Measurements from ENCODE around the gene TGFBR3.

The TGFBR3 gene

GRCh38 chr1:91803847-91804545 lies 82.0 kb downstream of the TGFBR3 start:
- Histone ChIP-seq H3K4me1 (ENCODE audit: insufficient read depth, low read length) (peaks cover 6% of the 10 kb centered on the region; the same call in 1 of the 2 replicates), H3K27ac (ENCODE audit: low read length) (no peak overlapping the region), H3K27me3 (ENCODE audit: insufficient read depth, low read length) (no peaks in the 10 kb centered on the region), H3K9me3 (ENCODE audit: insufficient read depth, low read depth, low read length) (no peaks in the 10 kb centered on the region), H3K9ac (ENCODE audit: low read depth, low read length) (no peak overlapping the region), H3K4me3 (ENCODE audit: low read length) (no peak overlapping the region), H3K36me3 (ENCODE audit: insufficient read depth, low read depth, low read length) (no peaks in the 10 kb centered on the region)

GRCh38 chr1:91803123-91803522 lies 82.8 kb downstream of the TGFBR3 start:
- Histone ChIP-seq H3K27ac (ENCODE audit: low read length) (no peak overlapping the region), H3K27me3 (ENCODE audit: insufficient read depth, low read length) (no peaks in the 10 kb centered on the region), H3K4me3 (ENCODE audit: low read length) (no peak overlapping the region), H3K36me3 (ENCODE audit: insufficient read depth, low read depth, low read length) (no peaks in the 10 kb centered on the region), H3K9me3 (ENCODE audit: insufficient read depth, low read depth, low read length) (no peaks in the 10 kb centered on the region), H3K9ac (ENCODE audit: low read depth, low read length) (no peak overlapping the region), H3K4me1 (ENCODE audit: insufficient read depth, low read length) (peaks cover 6% of the 10 kb centered on the region; the same call in 1 of the 2 replicates)

- no peak overlapping the region for H3K9ac ChIP-seq (ENCODE audit: low read depth, low read length)
- H3K36me3 ChIP-seq (ENCODE audit: insufficient read depth, low read depth, low read length): no peaks in the 10 kb centered on the region
- H3K4me3 ChIP-seq (ENCODE audit: low read length): no peak overlapping the region
These were observed 84.3 kb downstream of the TGFBR3 start for GRCh38 chr1:91801496-91802115.

GRCh38 chr1:91799863-91800262 lies 86.1 kb downstream of the TGFBR3 start:
- Histone ChIP-seq H3K27me3 (ENCODE audit: insufficient read depth, low read length) (no peaks in the 10 kb centered on the region), H3K9me3 (ENCODE audit: insufficient read depth, low read depth, low read length) (no peaks in the 10 kb centered on the region)

More at GRCh38 chr1:91801496-91802115, 84.3 kb downstream of the TGFBR3 start:
- Histone ChIP-seq H3K9me3 (ENCODE audit: insufficient read depth, low read depth, low read length) (no peaks in the 10 kb centered on the region), H3K27me3 (ENCODE audit: insufficient read depth, low read length) (no peaks in the 10 kb centered on the region), H3K27ac (ENCODE audit: low read length) (no peak overlapping the region), H3K4me1 (ENCODE audit: insufficient read depth, low read length) (no peaks in the 10 kb centered on the region)

GRCh38 chr1:91799159-91799558 lies 86.8 kb downstream of the TGFBR3 start:
- Histone ChIP-seq H3K36me3 (ENCODE audit: insufficient read depth, low read depth, low read length) (no peaks in the 10 kb centered on the region), H3K9ac (ENCODE audit: low read depth, low read length) (no peak overlapping the region), H3K27me3 (ENCODE audit: insufficient read depth, low read length) (no peaks in the 10 kb centered on the region), H3K4me3 (ENCODE audit: low read length) (no peak overlapping the region), H3K27ac (ENCODE audit: low read length) (no peak overlapping the region), H3K9me3 (ENCODE audit: insufficient read depth, low read depth, low read length) (no peaks in the 10 kb centered on the region), H3K4me1 (ENCODE audit: insufficient read depth, low read length) (no peaks in the 10 kb centered on the region)

More at GRCh38 chr1:91799863-91800262, 86.1 kb downstream of the TGFBR3 start:
- Histone ChIP-seq H3K4me1 (ENCODE audit: insufficient read depth, low read length) (no peaks in the 10 kb centered on the region), H3K27ac (ENCODE audit: low read length) (no peak overlapping the region), H3K4me3 (ENCODE audit: low read length) (no peak overlapping the region), H3K9ac (ENCODE audit: low read depth, low read length) (no peak overlapping the region), H3K36me3 (ENCODE audit: insufficient read depth, low read depth, low read length) (no peaks in the 10 kb centered on the region)

GRCh38 chr1:91798740-91799139 lies 87.2 kb downstream of the TGFBR3 start:
- Histone ChIP-seq H3K27ac (ENCODE audit: low read length) (no peak overlapping the region), H3K27me3 (ENCODE audit: insufficient read depth, low read length) (no peaks in the 10 kb centered on the region), H3K9me3 (ENCODE audit: insufficient read depth, low read depth, low read length) (no peaks in the 10 kb centered on the region), H3K36me3 (ENCODE audit: insufficient read depth, low read depth, low read length) (no peaks in the 10 kb centered on the region), H3K9ac (ENCODE audit: low read depth, low read length) (no peak overlapping the region), H3K4me3 (ENCODE audit: low read length) (no peak overlapping the region), H3K4me1 (ENCODE audit: insufficient read depth, low read length) (no peaks in the 10 kb centered on the region)

- Histone ChIP-seq H3K36me3 (ENCODE audit: insufficient read depth, low read depth, low read length) (no peaks in the 10 kb centered on the region), H3K27me3 (ENCODE audit: insufficient read depth, low read length) (no peaks in the 10 kb centered on the region), H3K9ac (ENCODE audit: low read depth, low read length) (no peak overlapping the region), H3K4me1 (ENCODE audit: insufficient read depth, low read length) (no peaks in the 10 kb centered on the region; the same call in 1 of the 2 replicates), H3K9me3 (ENCODE audit: insufficient read depth, low read depth, low read length) (no peaks in the 10 kb centered on the region), H3K4me3 (ENCODE audit: low read length) (no peak overlapping the region), H3K27ac (ENCODE audit: low read length) (no peak overlapping the region)
These were observed 87.7 kb downstream of the TGFBR3 start for GRCh38 chr1:91798241-91798648.

- H3K9ac ChIP-seq (ENCODE audit: low read depth, low read length): no peak overlapping the region
- H3K4me3 ChIP-seq (ENCODE audit: low read length): no peak overlapping the region
- H3K4me1 ChIP-seq (ENCODE audit: insufficient read depth, low read length): peaks cover 8% of the 10 kb centered on the region; the same call in 1 of the 2 replicates
- H3K27me3 ChIP-seq (ENCODE audit: insufficient read depth, low read length): no peaks in the 10 kb centered on the region
- no peak overlapping the region for H3K27ac ChIP-seq (ENCODE audit: low read length)
- H3K9me3 ChIP-seq (ENCODE audit: insufficient read depth, low read depth, low read length): no peaks in the 10 kb centered on the region
- H3K36me3 ChIP-seq (ENCODE audit: insufficient read depth, low read depth, low read length): no peaks in the 10 kb centered on the region
These were observed 88.8 kb downstream of the TGFBR3 start for GRCh38 chr1:91797164-91797563.

GRCh38 chr1:91796390-91796654 lies 89.6 kb downstream of the TGFBR3 start:
- H3K27ac ChIP-seq (ENCODE audit: low read length): no peak overlapping the region
- no peaks in the 10 kb centered on the region for H3K9me3 ChIP-seq (ENCODE audit: insufficient read depth, low read depth, low read length)
- H3K36me3 ChIP-seq (ENCODE audit: insufficient read depth, low read depth, low read length): no peaks in the 10 kb centered on the region
- no peak overlapping the region for H3K9ac ChIP-seq (ENCODE audit: low read depth, low read length)
- H3K4me1 ChIP-seq (ENCODE audit: insufficient read depth, low read length): peaks cover 17% of the 10 kb centered on the region
- no peak overlapping the region for H3K4me3 ChIP-seq (ENCODE audit: low read length)
- H3K27me3 ChIP-seq (ENCODE audit: insufficient read depth, low read length): no peaks in the 10 kb centered on the region

- Histone ChIP-seq H3K4me1 (ENCODE audit: insufficient read depth, low read length) (peaks cover 22% of the 10 kb centered on the region), H3K9me3 (ENCODE audit: insufficient read depth, low read depth, low read length) (no peaks in the 10 kb centered on the region), H3K27me3 (ENCODE audit: insufficient read depth, low read length) (no peaks in the 10 kb centered on the region), H3K27ac (ENCODE audit: low read length) (no peak overlapping the region), H3K36me3 (ENCODE audit: insufficient read depth, low read depth, low read length) (no peaks in the 10 kb centered on the region), H3K4me3 (ENCODE audit: low read length) (no peak overlapping the region), H3K9ac (ENCODE audit: low read depth, low read length) (no peak overlapping the region)
These were observed 90.2 kb downstream of the TGFBR3 start for GRCh38 chr1:91795591-91796389.

- H3K9me3 ChIP-seq (ENCODE audit: insufficient read depth, low read depth, low read length): no peaks in the 10 kb centered on the region
- H3K4me3 ChIP-seq (ENCODE audit: low read length): no peak overlapping the region
- H3K9ac ChIP-seq (ENCODE audit: low read depth, low read length): no peak overlapping the region
- H3K4me1 ChIP-seq (ENCODE audit: insufficient read depth, low read length): peaks cover 31% of the 10 kb centered on the region
- H3K27ac ChIP-seq (ENCODE audit: low read length): no peak overlapping the region
- H3K27me3 ChIP-seq (ENCODE audit: insufficient read depth, low read length): peaks cover 4% of the 10 kb centered on the region; the same call in 1 of the 2 replicates
- no peaks in the 10 kb centered on the region for H3K36me3 ChIP-seq (ENCODE audit: insufficient read depth, low read depth, low read length)
These were observed 92.1 kb downstream of the TGFBR3 start for GRCh38 chr1:91793877-91794276.

- Histone ChIP-seq H3K4me1 (ENCODE audit: insufficient read depth, low read length) (peaks cover 31% of the 10 kb centered on the region), H3K4me3 (ENCODE audit: low read length) (no peak overlapping the region), H3K27me3 (ENCODE audit: insufficient read depth, low read length) (peaks cover 4% of the 10 kb centered on the region; the same call in 1 of the 2 replicates), H3K36me3 (ENCODE audit: insufficient read depth, low read depth, low read length) (no peaks in the 10 kb centered on the region), H3K9ac (ENCODE audit: low read depth, low read length) (no peak overlapping the region), H3K27ac (ENCODE audit: low read length) (no peak overlapping the region), H3K9me3 (ENCODE audit: insufficient read depth, low read depth, low read length) (no peaks in the 10 kb centered on the region)
These were observed 92.8 kb downstream of the TGFBR3 start for GRCh38 chr1:91793189-91793588.
